HG03060 (cell line): Measurements from ENCODE around the gene RAMACL.
"Not testable (repeated sequence)": the region's sequence is repeated elsewhere in the genome, so short reads cannot be mapped to it uniquely, and the experiment has no call there.

Source experiments
- ATAC-seq: cut with Tn5 transposase; IDR thresholded peaks from one replicate; pipeline ENCODE4 v1.9.1; 2021; ENCODE audit warnings: low read depth, moderate number of reproducible peaks; ENCODE audit not compliant: unreplicated experiment

The RAMACL gene

GRCh38 chr6:166586424-166587156 is at the start of gene RAMACL:
Gene RAMACL (minus strand): TSS chr6:166586678. CDS start chr6:166586477, 201 bp downstream.
- ATAC-seq: peak; percentile 61

- ATAC-seq: no peak
These were observed 48.8 kb upstream of the RAMACL start for GRCh38 chr6:166635013-166635970.

- ATAC-seq: not testable (repeated sequence)
These were observed 48.1 kb upstream of the RAMACL start for GRCh38 chr6:166634581-166634980.

GRCh38 chr6:166633732-166634535 is 47.5 kb upstream of the RAMACL start:
- no peak for ATAC-seq

- ATAC-seq: no peak
These were observed 46.3 kb upstream of the RAMACL start for GRCh38 chr6:166632731-166633130.

GRCh38 chr6:166630462-166630861 is 44.0 kb upstream of the RAMACL start:
- ATAC-seq: no peak

GRCh38 chr6:166629628-166630027 is 43.1 kb upstream of the RAMACL start:
- no peak for ATAC-seq

- ATAC-seq: peak; percentile 11
These were observed 41.7 kb upstream of the RAMACL start for GRCh38 chr6:166627875-166628801.

- ATAC-seq: peak; percentile 92
These were observed 40.8 kb upstream of the RAMACL start, which contains the start of gene RPS6KA2 for GRCh38 chr6:166627033-166627874. Gene RPS6KA2 (minus strand): TSS chr6:166627251. CDS start chr6:166627019, 232 bp downstream.

- no peak for ATAC-seq
These were observed 39.9 kb upstream of the RAMACL start for GRCh38 chr6:166626177-166627032.

GRCh38 chr6:166625356-166625755 is 38.9 kb upstream of the RAMACL start:
- no peak for ATAC-seq

- ATAC-seq: no peak
These were observed 37.8 kb upstream of the RAMACL start for GRCh38 chr6:166624275-166624674.

- no peak for ATAC-seq
These were observed 36.8 kb upstream of the RAMACL start for GRCh38 chr6:166623318-166623717.

- ATAC-seq: no peak
These were observed 34.6 kb upstream of the RAMACL start for GRCh38 chr6:166621114-166621540.

- ATAC-seq: no peak
These were observed 34.1 kb upstream of the RAMACL start for GRCh38 chr6:166620478-166621113.

GRCh38 chr6:166619912-166620311 is 33.4 kb upstream of the RAMACL start:
- no peak for ATAC-seq
